D721Med (cell line): Measurements from ENCODE around the gene GPR149.
A peak's percentile ranks its signal among the peaks of the same experiment; 100 is the strongest.

Experiments used
- DNase-seq: peaks from one replicate; pipeline ENCODE4 v3.0.0; 2011; ENCODE audit warnings: low spot score; ENCODE audit not compliant: insufficient read length
- FAIRE-seq: peaks from 2 replicates; lab custom pipeline; 2011; peaks lifted over from hg19 to GRCh38; lab: Jason Lieb, UNC
- TF ChIP-seq, protein P1 (sequence below): IDR thresholded peaks from 2 replicates; pipeline ENCODE4 v1.5.1; 2012; ENCODE audit warnings: mild to moderate bottlenecking, control low read depth; ENCODE audit not compliant: insufficient read depth; ENCODE audit errors: missing control alignments

Gene GPR149

DNA sequence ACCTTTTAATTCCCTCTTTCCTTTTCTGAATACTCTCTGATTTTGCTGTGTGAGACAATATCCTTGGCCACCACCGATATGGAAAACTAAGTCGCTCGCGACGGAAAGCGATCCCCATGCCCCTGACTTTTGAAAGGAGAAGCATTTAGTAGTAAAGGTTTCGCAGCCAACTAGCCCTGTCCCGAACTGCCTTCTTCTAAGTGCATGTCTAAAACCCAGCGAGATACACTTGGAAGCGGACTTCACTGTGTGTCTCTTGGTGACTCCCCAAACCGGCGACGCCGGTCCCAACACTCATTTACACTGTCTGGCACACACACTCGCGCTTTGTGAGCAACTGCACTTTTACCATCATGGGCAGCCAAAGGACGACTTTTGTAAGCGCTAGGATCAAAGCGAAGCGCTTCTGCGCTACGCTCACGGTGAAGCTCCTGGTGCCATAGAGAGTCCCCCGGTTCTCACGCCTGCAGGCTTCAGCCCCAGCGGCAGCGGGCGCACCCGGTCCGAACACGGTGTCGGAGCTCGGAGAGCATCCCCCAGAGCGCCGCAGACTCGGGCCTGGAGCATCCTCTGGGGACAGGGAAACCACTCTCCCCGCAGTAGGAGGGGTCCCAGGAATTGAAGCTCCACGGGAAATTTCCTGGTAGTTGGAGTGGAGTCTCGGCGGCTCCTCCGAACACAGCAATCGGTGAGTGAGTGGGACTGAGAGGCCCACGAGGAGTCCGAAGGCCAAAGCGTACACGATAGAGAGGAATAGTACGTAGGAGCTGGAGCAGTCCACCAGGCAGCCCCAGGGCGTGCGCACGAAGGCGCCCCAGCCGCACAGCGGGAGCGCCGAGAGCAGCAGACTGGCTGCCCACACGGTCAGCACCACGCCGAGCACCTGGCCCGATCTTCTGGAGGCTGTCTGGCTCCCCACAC, 1.4 kb downstream of the GPR149 start:
- TF ChIP-seq, protein P1, sequence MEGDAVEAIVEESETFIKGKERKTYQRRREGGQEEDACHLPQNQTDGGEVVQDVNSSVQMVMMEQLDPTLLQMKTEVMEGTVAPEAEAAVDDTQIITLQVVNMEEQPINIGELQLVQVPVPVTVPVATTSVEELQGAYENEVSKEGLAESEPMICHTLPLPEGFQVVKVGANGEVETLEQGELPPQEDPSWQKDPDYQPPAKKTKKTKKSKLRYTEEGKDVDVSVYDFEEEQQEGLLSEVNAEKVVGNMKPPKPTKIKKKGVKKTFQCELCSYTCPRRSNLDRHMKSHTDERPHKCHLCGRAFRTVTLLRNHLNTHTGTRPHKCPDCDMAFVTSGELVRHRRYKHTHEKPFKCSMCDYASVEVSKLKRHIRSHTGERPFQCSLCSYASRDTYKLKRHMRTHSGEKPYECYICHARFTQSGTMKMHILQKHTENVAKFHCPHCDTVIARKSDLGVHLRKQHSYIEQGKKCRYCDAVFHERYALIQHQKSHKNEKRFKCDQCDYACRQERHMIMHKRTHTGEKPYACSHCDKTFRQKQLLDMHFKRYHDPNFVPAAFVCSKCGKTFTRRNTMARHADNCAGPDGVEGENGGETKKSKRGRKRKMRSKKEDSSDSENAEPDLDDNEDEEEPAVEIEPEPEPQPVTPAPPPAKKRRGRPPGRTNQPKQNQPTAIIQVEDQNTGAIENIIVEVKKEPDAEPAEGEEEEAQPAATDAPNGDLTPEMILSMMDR, result no peak
- FAIRE-seq, result no peak
- no peak for DNase-seq

DNA sequence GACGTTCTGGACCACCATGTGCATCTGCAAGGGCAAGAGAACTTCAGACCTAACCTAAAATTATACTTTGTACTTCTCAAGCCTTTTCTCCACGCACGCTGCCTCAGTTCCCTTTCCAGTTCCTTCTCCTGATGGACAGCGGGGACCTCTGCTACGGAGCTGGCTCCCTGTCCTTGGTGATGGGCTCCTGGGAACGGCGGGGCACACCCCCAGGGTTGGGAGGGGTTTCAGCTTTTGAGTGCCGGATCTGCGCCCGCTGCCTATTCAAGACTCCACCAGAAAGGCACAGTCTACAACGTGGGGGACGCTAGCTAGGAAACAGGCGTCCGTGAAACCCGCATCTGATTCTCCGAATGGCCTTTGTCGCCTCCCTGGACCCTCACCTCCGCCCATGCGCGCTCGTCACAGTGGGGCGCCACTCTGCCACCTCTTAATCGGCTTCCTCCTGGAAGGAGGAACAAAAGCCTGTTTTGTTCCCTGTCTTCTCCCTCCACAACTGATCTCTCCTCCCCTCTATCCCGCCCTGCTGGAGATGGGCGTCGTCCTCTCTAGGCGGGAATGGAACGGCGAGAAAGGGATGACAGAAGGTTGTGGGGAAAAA, 2.2 kb downstream of the GPR149 start:
- FAIRE-seq (no peak), DNase-seq (no peak)
- TF ChIP-seq, protein P1, result peak; percentile 26

DNA sequence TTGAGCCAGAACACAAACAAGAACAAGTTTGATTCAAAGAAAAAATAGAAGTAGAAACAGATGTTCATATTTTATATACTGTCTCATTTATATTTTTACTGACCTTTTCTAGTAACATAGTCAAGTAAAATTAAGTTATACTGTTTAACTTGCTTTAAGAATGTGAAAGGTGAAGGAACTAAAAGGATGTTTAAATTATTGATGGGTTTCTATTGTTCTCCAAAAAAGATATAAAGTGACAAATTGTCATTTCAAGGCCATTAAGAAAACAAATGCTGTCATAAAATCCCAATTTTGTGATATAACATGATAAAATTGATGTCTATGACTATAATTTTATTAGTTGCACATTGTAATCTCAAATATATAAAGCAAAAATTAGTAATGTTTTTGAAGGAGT, 7.3 kb downstream of the GPR149 start:
- TF ChIP-seq, protein P1, result no peak
- FAIRE-seq, result no peak
- no peak for DNase-seq

DNA sequence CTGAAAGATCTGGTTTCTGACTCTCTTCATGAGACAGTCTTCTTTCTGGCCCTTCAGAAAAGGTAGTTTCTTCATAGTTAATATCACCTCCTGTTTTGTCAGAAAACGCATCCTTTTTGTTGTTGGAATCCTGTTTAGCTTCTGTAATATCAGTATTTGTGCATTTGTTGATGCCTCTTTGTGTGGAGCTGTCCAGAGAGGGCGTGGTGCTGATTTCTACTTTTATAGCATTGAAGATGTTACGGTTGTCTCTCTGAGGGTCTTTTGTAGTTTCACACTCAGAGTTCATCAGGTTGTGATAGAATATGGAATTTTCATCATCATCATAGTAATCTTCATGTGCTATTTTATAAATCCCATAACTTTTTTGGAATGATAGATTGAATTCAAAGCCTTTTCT, 8.9 kb downstream of the GPR149 start:
- TF ChIP-seq, protein P1, result no peak
- DNase-seq, result no peak
- FAIRE-seq, result no peak

DNA sequence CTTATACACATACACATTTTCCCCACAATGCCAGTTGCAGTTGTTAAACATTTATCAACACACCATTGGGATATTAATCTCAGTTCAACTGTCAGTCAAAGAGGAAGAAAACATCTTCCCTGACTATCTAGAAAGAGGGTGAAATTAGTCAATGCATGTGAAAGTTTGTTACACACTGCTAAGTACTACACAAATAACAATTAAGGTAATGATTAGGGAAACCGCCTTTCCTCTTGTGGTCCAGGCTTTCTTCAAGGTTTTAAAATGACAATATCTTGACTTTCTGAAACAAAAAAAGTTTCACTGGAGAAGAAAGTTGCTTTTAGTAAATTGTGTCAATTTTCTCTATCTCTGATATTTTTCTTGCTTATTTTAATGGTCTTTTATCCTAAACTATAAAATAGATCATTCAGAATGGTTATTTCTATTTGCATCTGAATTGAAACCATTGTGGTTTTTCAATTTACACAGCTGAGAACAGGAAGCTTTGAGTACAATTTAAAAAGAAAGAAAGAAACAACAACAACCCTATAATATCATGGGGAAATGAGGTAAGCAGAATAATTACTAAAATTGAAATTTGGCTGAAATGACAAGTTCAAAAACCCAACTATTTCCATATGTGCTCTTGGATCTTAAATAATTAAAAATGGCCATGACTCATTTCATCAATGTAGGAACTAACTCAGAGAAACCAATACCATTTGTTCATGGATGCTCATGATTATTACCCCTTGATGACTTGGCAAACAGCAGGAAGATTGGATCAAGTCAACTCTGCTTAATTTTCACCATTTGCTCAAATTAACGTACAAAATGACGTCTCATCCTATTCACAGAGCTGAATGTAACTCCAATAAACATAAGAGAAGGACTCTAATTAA, 31.7 kb downstream of the GPR149 start:
- TF ChIP-seq, protein P1, result no peak
- DNase-seq (no peak), FAIRE-seq (no peak)

DNA sequence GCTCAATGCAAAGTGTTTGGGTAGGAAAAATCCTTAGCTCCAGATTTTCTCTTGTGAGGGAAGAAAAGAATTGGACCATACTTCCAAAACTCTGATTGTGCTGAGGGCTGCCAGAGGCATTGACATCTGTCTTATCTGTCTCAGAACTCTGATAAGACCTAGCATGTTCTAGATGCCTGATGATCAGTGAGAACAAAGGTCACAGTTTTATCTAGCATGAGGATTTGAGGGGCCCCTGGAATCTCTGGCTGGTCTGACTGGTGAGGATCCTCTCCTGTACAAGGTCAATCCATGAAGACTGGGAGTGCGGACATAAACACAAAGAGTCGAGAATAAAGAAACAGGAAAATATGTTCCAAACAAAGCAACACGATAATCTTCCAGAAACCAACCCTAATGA, 40.1 kb downstream of the GPR149 start:
- TF ChIP-seq, protein P1, result no peak
- FAIRE-seq, result no peak
- no peak for DNase-seq
